Liver (tissue), 9 donors: Measurements from ENCODE around the gene CMTM6. TPM values are rescaled to one million over a fixed set of nuclear protein-coding genes. Genes with fewer than 3 reads are reported as not detected.

Source experiments
- DNase-seq: peaks from one replicate; pipeline ENCODE4 v3.0.0-alpha.2; 2017; ENCODE audit warnings: low spot score
- H3K27ac ChIP-seq, 2 donors: one replicate each; pipeline ENCODE4 v1.7.0; 2013; ENCODE audit warnings: inconsistent platforms in 2 of 2, low read length in 2 of 2, control low read depth in 1 of 2, low read depth in 1 of 2, mild to moderate bottlenecking in 1 of 2
- H3K27me3 ChIP-seq, 4 donors: one replicate each; pipeline versions ENCODE4 v1.6.1 to v1.7.0; 2013; ENCODE audit warnings: low read length in 3 of 4, inconsistent platforms in 1 of 4, mild to moderate bottlenecking in 1 of 4, moderate library complexity in 1 of 4; ENCODE audit not compliant: control insufficient read depth in 4 of 4, insufficient read depth in 4 of 4
- H3K36me3 ChIP-seq, 4 donors: one replicate each; pipeline versions ENCODE4 v1.6.1 to v1.7.0; 2013; ENCODE audit warnings: low read length in 3 of 4, mild to moderate bottlenecking in 3 of 4, low read depth in 1 of 4, moderate library complexity in 1 of 4; ENCODE audit not compliant: control insufficient read depth in 4 of 4, insufficient read depth in 3 of 4
- H3K4me1 ChIP-seq, 4 donors: one replicate each; pipeline versions ENCODE4 v1.6.1 to v1.7.0; 2013; ENCODE audit warnings: low read length in 3 of 4, mild to moderate bottlenecking in 3 of 4, moderate library complexity in 1 of 4; ENCODE audit not compliant: control insufficient read depth in 4 of 4, insufficient read depth in 4 of 4
- H3K4me3 ChIP-seq, 3 donors: one replicate each; pipeline versions ENCODE4 v1.6.1 to v1.7.0; 2013; ENCODE audit warnings: low read length in 3 of 3, control low read depth in 1 of 3, low read depth in 1 of 3, mild to moderate bottlenecking in 1 of 3
- H3K9ac ChIP-seq, 2 donors: one replicate each; pipeline ENCODE4 v1.7.0; 2013; ENCODE audit warnings: low read length in 2 of 2, mild to moderate bottlenecking in 2 of 2, moderate library complexity in 2 of 2, control low read depth in 1 of 2, low read depth in 1 of 2
- H3K9me3 ChIP-seq, 4 donors: one replicate each; pipeline versions ENCODE4 v1.6.1 to v1.7.0; 2013; ENCODE audit warnings: low read length in 3 of 4; ENCODE audit not compliant: control insufficient read depth in 4 of 4
- ATF3 ChIP-seq: IDR thresholded peaks from 2 replicates; pipeline ENCODE4 v1.6.1; 2016; ENCODE audit warnings: antibody characterized with exemption
- CTCF ChIP-seq: fragments of 150-350 bp; IDR thresholded peaks from 2 replicates; pipeline ENCODE4 v1.5.1; 2017; ENCODE audit warnings: improper control_type of control experiment, low read depth, low read length; ENCODE audit not compliant: missing input control
- FOXA2 ChIP-seq: IDR thresholded peaks from 2 replicates; pipeline ENCODE4 v1.6.1; 2016; ENCODE audit warnings: antibody characterized with exemption
- GABPA ChIP-seq, 2 donors: IDR thresholded peaks in 1 of 2; conservative IDR thresholded peaks in 1 of 2; 2 replicates each; pipeline ENCODE4 v1.6.1; 2016; ENCODE audit warnings: antibody characterized with exemption in 2 of 2, mild to moderate bottlenecking in 1 of 2, moderate library complexity in 1 of 2
- HNF4A ChIP-seq, 2 donors: conservative IDR thresholded peaks; 2 replicates each; pipeline ENCODE4 v1.6.1; 2016; ENCODE audit warnings: antibody characterized with exemption in 2 of 2, mild to moderate bottlenecking in 2 of 2
- NR2F2 ChIP-seq: IDR thresholded peaks from 2 replicates; pipeline ENCODE4 v1.6.1; 2016; ENCODE audit warnings: antibody characterized with exemption
- REST ChIP-seq: IDR thresholded peaks from 2 replicates; pipeline ENCODE4 v1.6.1; 2016; ENCODE audit warnings: antibody characterized with exemption, mild to moderate bottlenecking
- YY1 ChIP-seq: IDR thresholded peaks from 2 replicates; pipeline ENCODE4 v1.6.1; 2016; ENCODE audit warnings: antibody characterized with exemption, mild to moderate bottlenecking
- ZBTB33 ChIP-seq: IDR thresholded peaks from 2 replicates; pipeline ENCODE4 v1.6.1; 2016; ENCODE audit warnings: antibody characterized with exemption
- WGBS: extraction: QIAGEN DNeasy Blood & Tissue Kit; methylation state at CpG from one replicate; pipeline ENCODE4 v1.1.7; 2013; 5-methylcytosine and 5-hydroxymethylcytosine counted together
- polyA plus RNA-seq, 2 donors: library from polyadenylated mRNA; stranded (reverse) in 1 of 2; unstranded in 1 of 2; fragments of 200-250 nt in 1 of 2; fragments of >200 nt in 1 of 2; fragmentation: Nextera tagmentation in 1 of 2; extraction: Ambion mirVana in 1 of 2; gene quantifications; one replicate each; pipeline versions ENCODE4 v1.2.1 to v1.2.3, GENCODE V29; 2013 to 2015
- total RNA-seq, 2 donors: library from RNA; depleted of rRNA; stranded (reverse); fragments of >200 nt; gene quantifications; one replicate each; pipeline ENCODE4 v1.2.3, GENCODE V29; 2014
- donor health status: healthy.
- donor health status: healthy.
- donor health status: healthy.
- donor health status: healthy.
- donor health status: healthy.

The CMTM6 gene
- total and polyA plus RNA-seq, 4 donors, result 45.7 to 77.9 (median 51.8) TPM

- H3K4me3 ChIP-seq, result no peak overlapping the region
- H3K9ac ChIP-seq, result no peak overlapping the region
- no peak overlapping the region for H3K27ac ChIP-seq
- WGBS, result 97% methylated on average over 4 of the region's 4 CpGs
- peaks cover 0 to 2% (median 0%) of the 10 kb centered on the region in 4 donors for H3K4me1 ChIP-seq
- H3K27me3 ChIP-seq, result no peaks in the 10 kb centered on the region
- no peak for DNase-seq
- H3K36me3 ChIP-seq, result no peaks in the 10 kb centered on the region
- TF ChIP-seq ATF3, result no peak
- TF ChIP-seq REST, result no peak
- TF ChIP-seq FOXA2, result no peak
- no peak for TF ChIP-seq ZBTB33
- no peak for TF ChIP-seq GABPA (IDR thresholded peaks at IDR 0.05 in 1 of 2, conservative IDR thresholded peaks at IDR 0.05 in 1 of 2)
- TF ChIP-seq HNF4A (conservative IDR thresholded peaks at IDR 0.05), result no peak
- no peak for TF ChIP-seq YY1
- TF ChIP-seq CTCF, result no peak
- H3K9me3 ChIP-seq, result no peaks in the 10 kb centered on the region
Measured at GRCh38 chr3:32434206-32434605, 68.4 kb downstream of the CMTM6 start.

- H3K27ac ChIP-seq, result no peak overlapping the region
- WGBS, result 87% methylated on average over 12 of the region's 12 CpGs
- H3K4me1 ChIP-seq, result peaks cover 0 to 2% (median 0%) of the 10 kb centered on the region in 4 donors
- no peak overlapping the region for H3K9ac ChIP-seq
- no peaks in the 10 kb centered on the region for H3K27me3 ChIP-seq
- no peak for TF ChIP-seq HNF4A (conservative IDR thresholded peaks at IDR 0.05)
- TF ChIP-seq NR2F2, result no peak
- no peak for TF ChIP-seq ZBTB33
- TF ChIP-seq REST, result no peak
- TF ChIP-seq CTCF, result no peak
- H3K9me3 ChIP-seq, result no peaks in the 10 kb centered on the region
- DNase-seq, result no peak
- H3K36me3 ChIP-seq, result no peaks in the 10 kb centered on the region
- H3K4me3 ChIP-seq, result no peak overlapping the region
Measured at GRCh38 chr3:32432711-32433530, 69.7 kb downstream of the CMTM6 start.
